Stimulated activated CD8-positive, alpha-beta memory T cell treated with anti-CD3 and anti-CD28 coated beads, Interleukin-12 subunit alpha, Interleukin-12 subunit beta, amount 100 ng/mL, for 24 hours (primary cell): ENCODE measurements around the gene HTRA3.

Experiments used
- DNase-seq: peaks from one replicate; pipeline ENCODE4 v3.0.0-alpha.2; 2020; ENCODE audit errors: extremely low read depth

HTRA3 gene

GRCh38 chr4:8247047-8247930 lies 22.3 kb upstream of the HTRA3 start:
- no peak for DNase-seq

DNA sequence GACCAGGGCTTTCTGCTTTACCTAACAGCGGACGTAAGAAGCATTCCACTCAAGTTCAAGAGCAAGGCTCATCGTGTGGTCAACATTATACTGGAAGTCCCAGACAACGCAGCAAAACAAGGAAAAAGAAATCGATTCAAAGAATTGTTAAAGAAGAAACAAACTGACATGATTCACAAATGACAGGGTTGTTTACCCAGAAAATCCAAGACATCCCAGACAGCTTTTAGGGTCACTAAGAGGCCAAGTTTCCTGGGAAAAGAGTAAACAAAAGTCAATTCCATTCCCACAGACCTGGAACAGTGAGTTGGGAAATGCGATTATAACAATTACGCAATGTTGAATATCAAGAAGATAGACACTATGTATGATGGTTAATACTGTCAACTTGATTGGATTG lies 21.5 kb upstream of the HTRA3 start:
- DNase-seq: no peak

- DNase-seq: no peak
Observed at GRCh38 chr4:8250227-8250626, 19.3 kb upstream of the HTRA3 start.

DNA sequence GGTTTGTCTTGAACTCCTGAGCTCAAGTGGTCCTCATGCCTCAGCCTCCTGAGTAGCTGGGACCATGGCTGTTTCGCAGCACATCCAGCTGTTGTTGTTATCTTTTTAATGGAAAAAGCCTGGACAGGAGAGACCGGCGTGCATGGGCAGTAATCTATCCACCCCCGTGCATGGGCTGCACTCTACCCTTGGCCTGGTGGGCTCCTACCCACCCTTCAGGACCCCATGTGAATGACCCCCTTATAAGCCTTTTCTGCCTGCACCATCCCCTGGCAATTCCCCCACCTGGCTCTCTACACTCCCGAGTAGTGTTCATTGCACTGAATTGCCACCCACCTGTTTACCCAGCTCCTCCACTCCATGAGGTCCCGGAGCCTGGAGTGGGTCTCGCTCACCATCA lies 18.9 kb upstream of the HTRA3 start:
- DNase-seq: no peak

DNA sequence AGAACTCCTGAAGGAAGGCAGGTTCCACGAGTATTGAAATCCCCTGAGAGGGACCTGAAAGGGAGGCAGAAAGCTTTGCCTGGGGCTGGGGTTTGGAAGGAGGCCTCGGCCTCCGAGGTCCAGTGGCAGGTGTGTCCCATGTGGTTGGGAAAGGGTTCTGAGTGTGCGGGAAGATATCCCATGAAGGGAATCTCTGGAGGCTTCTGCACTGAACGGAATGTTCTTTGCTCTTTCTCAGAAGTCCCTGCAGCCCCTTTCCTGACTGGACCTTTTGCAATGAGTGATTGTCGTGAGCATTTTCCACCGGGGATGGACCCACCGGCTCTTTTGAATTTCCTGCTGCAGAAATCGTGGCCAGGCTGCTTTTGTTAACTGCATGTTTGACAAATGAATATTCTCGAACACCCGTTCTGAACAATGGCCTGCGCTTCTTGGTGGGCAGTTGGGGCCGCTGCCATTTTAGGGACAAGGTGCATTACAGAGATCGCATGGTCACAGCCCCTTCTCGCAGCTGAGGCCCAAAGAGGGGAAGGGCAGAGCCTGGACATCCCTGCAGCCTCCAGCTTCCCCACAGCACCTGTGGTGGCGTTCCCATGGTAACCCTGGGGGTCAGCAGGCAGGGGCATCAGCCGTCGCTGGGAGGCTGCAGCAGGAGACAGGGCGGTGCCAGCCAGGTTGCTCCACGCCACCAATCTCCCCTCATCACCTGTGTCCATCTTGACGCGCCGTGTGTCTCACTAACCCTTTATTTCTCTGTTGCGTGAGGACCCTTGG lies 18.3 kb upstream of the HTRA3 start:
- no peak for DNase-seq

- no peak for DNase-seq
Observed at GRCh38 chr4:8252301-8253173, 17.0 kb upstream of the HTRA3 start.

DNA sequence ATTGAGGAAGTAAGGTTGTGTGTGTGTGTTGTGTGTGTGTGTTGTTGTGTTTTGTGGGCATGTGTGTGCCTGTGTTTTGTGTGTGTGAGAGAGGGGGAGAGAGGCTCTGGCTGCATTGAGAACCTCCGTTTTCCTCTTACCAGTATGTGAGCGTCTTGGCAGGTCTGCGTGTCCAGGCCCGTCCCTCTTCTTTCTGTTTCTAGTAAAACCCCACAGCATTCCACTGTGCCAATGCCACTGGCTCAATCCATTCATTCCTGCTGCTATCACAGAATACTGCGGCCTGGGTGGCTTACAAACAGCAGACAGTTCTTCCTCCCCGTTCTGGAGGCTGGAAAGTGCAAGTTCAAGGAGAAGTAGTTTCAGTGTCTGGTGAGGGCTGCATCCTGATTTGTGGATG lies 15.5 kb upstream of the HTRA3 start:
- no peak for DNase-seq

- DNase-seq: no peak
Observed at GRCh38 chr4:8255698-8256441, 13.7 kb upstream of the HTRA3 start.

DNA sequence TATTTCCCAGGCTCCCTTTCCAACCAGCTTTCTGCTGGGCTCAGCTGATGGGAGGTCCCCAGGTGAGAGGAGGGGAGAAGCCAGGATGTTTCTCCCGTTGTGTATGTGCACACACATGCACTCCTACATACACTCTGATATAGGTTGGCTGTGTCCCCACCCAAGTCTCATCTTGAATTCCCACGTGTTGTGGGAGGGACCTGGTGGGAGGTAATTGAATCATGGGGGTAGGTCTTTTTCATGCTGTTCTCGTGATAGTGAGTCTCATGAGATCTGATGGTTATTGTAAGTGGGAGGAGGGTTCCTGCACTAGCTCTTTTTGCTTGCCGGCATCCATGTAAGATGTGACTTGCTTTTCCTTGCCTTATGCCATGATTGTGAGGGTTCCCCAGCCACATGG lies 11.7 kb upstream of the HTRA3 start:
- DNase-seq: no peak

DNA sequence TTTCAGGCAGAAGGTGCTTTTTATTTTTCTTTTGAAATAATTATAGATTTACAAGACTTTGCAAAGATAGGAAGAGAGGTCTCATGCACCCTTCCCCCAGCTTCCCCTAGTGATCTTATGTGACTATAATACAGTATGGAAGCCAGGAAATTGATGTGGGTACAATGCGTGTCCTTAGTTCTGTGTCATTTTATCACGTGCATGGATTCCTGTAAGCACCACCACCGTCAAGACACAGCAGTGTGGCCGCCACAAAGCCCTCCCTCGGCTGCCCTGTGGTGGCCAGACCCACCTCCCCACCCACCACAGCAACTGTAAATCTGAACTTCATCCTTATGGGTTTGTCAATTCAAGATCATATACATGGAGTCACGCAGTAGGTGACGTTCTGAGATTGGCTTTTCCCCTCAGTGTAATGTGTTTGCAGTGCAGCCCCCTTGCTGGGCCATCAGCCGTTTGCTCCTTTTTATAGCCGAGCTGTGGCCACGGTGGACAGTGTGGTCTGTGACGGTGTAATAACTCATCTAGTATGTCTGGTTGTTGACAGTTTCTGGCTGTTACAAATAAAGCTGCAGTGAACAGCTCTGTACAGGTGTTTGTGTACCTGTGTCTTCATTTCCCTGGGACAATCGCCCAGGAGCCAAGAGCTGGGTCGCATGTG lies 10.9 kb upstream of the HTRA3 start:
- no peak for DNase-seq

GRCh38 chr4:8259743-8260430 lies 9.7 kb upstream of the HTRA3 start:
- no peak for DNase-seq

DNA sequence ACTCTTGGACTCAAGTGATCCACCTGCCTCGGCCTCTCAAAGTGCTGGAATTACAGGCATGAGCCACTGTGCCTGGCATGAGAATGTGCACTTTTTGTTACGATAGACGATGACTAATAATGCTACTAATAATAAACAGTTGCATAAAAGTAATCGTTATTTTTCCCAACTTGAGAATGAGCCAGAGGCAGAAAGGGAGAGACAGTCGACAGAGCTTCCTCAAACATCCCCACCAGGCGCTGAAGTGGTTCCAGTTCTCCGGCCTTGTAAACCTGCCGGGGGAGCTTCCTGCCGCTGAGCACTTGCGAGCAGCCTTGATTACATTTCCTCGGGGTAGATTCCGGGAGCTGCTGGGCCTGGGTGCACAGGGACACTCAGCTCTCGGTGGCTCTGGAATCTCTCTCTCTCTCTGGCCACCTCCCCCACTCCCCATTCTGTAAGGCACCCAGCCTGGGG lies 8.9 kb upstream of the HTRA3 start:
- DNase-seq: no peak

DNA sequence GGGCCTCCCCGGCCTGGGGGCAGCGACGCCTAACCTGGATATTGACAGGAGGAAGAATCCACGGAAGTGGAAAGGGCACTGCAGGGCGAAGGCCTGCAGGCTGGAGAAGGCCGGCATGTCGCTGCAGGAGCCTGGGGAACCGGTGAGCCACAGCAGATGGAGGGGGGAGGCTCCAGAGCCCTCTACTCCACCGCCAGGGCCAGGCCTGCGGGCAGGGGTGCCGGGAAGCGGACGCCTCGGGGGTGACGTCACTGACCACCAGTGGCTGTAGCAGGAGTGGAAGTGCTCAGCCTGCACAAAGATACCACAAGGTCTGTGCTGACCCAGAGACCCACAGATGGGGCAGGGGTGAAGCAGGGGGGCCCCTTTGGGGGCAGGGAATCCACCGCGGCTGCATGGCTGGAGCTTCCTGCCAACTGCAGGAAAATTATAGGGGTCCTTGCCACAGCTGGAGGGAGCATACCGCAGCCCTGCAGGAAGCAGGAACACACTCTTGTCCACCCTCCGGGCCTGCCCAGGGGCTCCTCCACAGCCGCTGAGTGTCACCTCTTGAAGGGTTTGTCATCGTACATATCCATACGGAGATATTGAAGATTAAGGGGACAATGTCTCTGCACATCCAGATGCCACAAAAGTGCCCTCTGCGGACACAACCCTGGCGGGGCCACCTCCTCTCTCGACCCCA lies 7.6 kb upstream of the HTRA3 start:
- no peak for DNase-seq

DNA sequence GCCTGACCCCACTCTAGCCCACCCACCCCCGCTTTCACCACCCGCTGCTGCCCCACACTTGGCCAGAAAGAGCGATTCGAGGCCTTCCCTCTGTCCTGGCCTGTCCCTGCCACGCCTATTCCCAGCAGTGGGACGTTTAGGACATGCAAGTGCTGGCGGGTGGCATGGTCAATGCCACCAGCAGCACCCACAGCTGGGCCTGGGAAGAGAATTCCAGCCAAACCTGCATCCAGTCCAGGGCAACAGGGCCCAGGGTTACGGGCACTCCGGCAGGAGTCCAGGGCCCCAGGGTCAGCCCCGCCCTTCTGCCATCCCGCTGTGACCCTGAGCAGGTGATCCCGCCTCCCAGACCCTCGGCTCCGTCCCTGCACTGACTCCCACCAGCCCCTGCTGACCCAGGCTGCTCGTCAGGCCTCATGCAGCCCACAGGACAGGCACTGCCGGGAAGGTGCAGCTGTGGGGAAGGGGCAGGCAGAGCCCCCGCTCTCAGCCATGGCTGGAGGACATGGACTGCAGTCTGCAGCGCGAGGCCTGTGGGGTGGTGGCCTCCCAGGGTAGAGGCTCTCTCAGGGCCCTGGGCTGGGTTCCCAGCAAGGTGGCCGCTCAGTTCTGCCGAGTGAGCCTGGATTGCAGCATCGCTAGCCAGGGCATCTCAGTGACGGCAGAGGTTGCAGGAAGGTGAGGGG lies 6.8 kb upstream of the HTRA3 start:
- no peak for DNase-seq

GRCh38 chr4:8263397-8263796 lies 6.2 kb upstream of the HTRA3 start:
- DNase-seq: no peak

DNA sequence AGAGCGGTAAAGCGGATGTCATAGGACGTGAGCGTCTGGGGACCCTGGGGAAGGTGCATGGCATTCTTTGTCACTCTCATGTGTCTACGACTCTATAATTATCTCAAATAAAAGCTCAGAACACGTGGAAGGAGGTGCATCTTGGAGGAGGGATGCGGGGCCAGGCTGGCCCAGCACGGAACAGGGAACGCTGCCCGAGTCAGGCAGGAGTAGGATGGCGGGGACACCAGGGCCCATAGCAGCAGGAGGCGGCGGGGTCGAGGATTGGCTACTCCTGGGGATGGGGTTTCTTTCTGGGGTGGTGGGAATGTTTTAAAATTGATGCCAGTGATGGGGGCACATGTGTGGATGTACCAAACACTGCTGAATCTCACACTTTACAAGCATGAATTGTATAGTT lies 5.4 kb upstream of the HTRA3 start:
- no peak for DNase-seq

GRCh38 chr4:8265171-8265929 lies 4.2 kb upstream of the HTRA3 start:
- DNase-seq: no peak

DNA sequence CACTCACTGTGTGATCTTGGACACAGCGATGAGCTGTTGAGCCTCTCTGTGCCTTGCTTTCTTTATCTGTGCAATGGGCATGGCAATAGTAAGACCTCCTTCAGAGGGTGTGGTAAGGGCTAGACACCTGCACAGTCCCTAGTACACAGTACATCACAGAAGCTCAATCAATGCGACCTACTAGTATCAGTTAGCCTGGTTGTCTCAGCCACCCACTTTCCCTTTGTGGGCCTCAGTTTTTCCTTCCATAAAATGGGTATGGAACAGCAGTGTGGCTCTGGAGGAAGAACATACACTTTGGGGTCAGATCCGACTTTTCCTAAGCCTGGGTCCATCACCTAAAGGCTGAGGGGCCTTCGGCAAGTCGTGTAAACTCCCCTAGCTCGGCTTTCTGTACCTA lies 3.5 kb upstream of the HTRA3 start:
- no peak for DNase-seq
